ENCODE measurements around the gene LUC7L2.

DNA sequence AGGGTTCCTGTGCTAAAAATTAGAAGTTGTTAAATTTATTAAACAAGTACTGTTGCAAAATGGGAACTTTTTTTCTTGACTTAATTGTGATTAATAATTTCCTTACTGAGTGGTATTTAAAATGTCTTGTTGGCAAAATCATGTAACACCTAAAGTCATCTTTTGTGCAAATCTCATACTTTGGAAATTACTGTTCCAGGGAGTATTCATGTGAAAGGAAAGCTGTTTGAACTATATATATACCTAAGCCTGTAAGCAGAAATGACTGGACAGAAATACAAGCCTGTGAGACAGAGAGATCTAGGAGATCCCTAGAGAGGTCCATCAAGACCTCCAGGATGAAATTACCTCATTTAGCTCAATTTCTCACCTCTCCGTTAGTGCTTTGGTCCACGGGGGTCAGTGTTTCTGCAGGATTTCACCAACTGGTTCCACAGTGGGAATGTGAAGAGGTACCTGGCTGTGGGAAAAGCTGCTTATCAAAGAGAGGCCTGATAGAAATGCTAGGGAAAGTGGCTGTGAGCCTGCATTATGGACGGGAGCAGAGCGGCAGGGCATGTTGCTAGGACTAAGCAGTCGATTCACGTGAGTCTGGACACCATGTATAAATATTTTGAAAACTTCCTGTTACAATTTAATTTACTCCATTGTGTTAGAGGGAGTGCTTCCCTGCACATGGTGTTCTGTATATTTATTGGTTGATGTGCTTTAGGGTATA is 7.9 kb downstream of the LUC7L2 start:
- TF ChIP-seq, protein P1, sequence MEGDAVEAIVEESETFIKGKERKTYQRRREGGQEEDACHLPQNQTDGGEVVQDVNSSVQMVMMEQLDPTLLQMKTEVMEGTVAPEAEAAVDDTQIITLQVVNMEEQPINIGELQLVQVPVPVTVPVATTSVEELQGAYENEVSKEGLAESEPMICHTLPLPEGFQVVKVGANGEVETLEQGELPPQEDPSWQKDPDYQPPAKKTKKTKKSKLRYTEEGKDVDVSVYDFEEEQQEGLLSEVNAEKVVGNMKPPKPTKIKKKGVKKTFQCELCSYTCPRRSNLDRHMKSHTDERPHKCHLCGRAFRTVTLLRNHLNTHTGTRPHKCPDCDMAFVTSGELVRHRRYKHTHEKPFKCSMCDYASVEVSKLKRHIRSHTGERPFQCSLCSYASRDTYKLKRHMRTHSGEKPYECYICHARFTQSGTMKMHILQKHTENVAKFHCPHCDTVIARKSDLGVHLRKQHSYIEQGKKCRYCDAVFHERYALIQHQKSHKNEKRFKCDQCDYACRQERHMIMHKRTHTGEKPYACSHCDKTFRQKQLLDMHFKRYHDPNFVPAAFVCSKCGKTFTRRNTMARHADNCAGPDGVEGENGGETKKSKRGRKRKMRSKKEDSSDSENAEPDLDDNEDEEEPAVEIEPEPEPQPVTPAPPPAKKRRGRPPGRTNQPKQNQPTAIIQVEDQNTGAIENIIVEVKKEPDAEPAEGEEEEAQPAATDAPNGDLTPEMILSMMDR (IDR thresholded peaks at IDR 0.05; ENCODE audit: low read length), result no peak
- no peak for TF ChIP-seq EZH2 (optimal IDR thresholded peaks at IDR 0.05; ENCODE audit: low read depth, low read length)

All from MM.1S (cell line).